ENCODE results near the gene TSPAN11.
"Not testable (repeated sequence)": the region's sequence is repeated elsewhere in the genome, so short reads cannot be mapped to it uniquely, and the experiment has no call there.

Gene TSPAN11

DNA sequence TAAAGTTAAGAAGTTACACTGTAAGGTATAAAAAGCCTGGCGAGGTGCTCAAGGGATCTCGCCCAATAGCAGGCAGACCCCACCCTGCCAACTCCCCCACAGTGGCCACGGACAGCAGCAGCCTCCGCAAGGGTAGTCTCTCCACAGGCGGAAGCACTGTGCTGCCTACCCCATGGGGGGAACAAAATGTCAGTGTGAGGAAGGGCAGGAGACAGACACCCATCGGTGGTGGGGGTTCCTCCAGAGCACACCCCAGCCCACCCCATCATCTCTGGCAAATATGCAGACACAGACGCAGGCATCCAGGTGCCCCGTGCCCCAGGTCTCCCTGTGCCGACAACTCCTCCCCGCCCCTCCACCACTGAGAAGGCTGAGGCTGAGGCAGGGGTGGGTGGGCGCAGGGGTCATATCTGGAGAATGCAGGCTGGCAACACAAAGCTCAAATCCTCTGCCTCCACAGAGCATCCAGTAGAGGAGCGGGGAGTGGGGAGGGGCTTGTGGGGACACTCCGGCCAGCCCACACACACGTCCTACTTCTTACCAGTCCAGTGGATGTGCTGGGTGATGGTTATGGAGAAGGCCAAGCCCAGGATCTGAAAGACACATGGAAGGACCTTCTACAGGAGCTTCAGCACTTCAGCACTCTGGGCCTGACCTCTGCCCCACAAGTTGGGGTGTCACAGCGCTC is 78.9 kb downstream of the TSPAN11 start:
- no peak for DNase-seq

GRCh38 chr12:31005944-31006361 is 79.4 kb downstream of the TSPAN11 start:
- no peak for DNase-seq

- no peak for DNase-seq
These were observed 80.0 kb downstream of the TSPAN11 start for GRCh38 chr12:31006416-31007152.

GRCh38 chr12:31007153-31007495 is 80.6 kb downstream of the TSPAN11 start:
- DNase-seq = no peak

- no peak for DNase-seq
These were observed 81.2 kb downstream of the TSPAN11 start for GRCh38 chr12:31007636-31008175.

GRCh38 chr12:31008241-31008761 is 81.8 kb downstream of the TSPAN11 start:
- no peak for DNase-seq

DNA sequence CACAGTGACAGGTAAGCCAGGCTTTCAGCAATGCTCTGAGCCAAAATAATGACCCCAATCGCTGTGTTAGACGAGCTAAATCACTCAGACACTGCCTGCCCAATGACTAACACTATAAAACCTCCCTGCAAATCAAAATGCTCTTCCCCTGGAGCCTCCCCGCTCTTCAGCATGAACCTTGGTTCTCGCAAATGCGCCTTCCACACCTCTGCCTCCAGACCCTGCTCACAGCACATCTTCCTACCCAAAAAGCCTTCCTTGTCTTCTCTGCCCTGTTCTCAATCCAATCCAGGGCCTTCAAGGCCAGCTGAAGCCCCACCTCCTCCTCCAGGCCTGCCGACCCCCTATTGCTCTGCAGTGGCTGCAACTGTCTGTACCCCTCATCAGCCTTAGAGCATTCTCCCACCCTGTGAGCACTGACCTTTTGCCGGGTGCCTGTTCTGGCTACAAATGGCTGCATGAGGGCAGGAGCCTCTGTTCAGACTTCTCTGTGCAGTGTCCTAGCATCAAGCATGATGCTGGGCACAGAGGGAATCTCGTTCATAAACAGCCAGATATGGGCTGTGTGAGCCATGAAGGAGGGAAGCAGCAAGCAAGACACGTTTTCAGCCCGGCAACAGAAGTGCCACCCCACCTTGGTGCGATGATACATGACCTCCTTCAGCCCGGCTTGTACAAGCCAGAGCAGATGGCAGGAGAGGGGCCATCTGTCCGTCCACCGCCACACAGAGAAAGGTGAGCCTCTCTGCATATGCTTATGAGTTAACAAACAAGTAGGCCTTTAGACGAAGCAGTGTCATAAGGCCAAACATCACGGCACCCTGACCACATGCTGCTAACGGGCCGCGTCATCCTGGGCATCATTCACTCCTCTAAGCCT is 82.7 kb downstream of the TSPAN11 start:
- DNase-seq = no peak

DNA sequence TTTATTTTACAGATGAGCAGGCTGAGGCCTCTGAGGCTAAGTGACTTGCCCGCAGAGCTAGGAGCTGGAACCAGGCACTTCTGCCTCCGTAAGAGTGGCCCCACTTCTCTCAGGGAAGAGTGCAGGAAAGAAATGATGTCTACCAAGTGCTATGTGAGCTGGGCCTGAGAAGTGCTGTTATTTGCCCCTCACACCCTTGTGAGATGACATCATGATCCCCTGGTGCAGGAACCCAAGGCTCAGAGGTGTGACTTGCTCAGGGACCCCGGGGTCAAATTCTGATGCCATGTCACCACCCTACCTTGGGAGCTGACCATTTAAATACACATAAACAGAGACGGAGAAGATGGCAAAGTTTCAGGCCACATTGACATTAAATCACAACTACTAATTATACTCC is 83.4 kb downstream of the TSPAN11 start:
- no peak for DNase-seq

DNA sequence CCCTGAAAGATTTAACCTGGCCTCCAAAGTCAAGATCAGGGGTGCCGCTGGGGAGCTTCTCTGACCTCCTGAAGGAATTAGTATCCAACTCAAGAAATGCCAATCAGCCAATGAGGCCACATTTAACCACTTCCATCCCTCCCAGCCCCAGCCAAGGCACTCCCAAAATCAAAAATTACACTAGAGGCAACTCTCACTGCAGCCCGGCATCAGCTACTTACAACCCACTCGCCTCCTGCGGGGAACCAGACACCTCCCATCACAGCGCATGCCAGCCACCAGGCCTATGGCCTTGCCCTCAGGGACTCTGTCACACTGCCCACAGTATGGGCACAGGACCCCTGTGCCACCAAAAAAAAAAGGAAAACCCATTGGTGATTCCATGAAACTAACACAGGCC is 84.8 kb downstream of the TSPAN11 start:
- DNase-seq = no peak

DNA sequence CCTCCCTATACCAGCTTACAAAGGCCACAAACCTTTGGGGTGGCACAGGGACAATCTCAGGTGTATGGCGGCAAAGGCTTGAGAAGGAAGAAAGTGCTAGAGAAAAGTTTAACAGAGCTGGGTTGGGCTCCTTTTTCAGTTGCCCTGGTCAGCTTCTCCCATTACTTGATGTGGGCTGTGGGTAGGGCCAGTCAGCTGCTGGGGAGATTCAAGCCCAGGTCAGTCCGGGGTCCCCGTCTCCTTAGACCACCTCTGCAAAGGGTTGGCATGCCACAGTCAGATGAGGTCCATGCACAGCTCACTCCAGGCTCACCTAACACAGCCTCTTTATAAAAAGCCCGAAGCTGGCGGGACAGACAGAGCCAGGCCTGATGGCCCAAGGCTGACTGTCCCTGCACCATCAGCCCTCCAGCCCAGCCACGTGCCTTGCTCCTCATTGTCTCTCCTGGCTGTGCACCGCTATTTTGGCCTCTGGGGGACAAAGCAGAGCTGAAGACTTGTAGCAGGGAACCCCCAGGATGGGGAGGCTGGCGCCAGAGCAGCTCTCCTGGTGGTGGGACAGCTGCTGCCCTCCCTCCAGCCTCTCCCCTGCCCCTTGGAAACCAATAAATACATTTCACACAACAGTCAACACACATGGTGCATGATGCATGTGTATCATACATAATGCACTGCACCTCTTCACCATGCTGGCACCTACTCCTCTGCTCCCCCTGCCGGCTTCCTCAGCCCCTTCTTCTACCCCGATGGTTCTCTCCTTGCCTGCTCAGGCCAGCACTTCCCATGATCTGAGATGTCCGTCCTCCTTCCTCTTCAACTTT is 85.4 kb downstream of the TSPAN11 start:
- no peak for DNase-seq

GRCh38 chr12:31012567-31012891 is 86.0 kb downstream of the TSPAN11 start:
- not testable (repeated sequence) for DNase-seq

GRCh38 chr12:31015215-31015614 is 88.7 kb downstream of the TSPAN11 start:
- no peak for DNase-seq

DNA sequence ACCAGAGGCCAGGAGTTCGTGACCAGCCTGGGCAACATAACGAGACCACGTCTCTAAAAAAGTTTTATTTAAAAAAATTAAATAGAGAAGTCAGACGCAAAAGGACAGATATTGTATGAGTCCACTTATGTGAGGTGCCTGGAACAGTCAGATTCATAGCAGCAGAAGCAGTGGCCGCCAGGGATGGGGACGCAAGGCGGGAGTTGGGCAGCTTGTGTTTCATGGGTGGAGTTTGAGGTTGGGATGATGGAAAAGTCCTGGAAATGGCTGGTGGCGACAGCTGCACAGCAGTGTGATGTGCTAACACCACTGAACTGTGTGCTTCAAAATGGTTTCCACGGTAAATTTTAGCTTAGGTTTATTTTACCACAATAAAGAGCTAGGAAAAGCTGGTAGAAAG is 89.5 kb downstream of the TSPAN11 start:
- no peak for DNase-seq

- no peak for DNase-seq
These were observed 91.0 kb downstream of the TSPAN11 start for GRCh38 chr12:31017535-31017934.

GRCh38 chr12:31018106-31018789 is 91.7 kb downstream of the TSPAN11 start:
- DNase-seq = no peak

DNA sequence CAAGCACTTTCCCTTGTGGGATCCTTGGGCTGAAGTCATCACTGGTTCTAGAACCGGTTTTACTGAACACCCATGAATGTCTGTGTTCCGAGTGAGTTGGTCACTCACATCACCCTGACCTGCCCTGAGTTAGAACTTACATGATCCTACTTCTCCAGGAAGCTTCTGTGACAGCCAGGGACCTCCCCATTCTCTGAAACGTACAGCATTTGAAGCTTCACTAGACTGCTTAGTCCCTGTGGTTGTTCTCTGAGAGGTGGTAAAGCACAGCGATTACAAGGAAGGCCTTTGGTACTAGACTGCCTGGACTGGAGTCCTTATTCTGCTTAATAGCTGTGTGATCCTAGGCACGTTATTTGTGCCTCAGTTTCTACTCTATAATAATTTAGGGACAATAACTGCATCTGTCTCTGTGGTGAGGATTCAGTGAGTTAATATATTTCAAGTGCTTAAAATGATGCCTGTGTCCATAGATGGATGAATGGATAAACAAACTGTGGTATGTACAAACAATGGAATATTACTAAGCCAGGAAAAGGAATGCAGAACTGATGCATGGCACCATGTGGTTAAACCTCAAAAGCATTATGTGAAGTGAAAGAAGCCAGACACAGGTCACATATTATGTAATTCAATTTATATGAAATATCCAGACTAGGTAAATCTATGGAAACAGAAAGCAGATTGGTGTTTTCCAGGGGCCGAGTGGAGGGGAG is 92.4 kb downstream of the TSPAN11 start:
- no peak for DNase-seq

DNA sequence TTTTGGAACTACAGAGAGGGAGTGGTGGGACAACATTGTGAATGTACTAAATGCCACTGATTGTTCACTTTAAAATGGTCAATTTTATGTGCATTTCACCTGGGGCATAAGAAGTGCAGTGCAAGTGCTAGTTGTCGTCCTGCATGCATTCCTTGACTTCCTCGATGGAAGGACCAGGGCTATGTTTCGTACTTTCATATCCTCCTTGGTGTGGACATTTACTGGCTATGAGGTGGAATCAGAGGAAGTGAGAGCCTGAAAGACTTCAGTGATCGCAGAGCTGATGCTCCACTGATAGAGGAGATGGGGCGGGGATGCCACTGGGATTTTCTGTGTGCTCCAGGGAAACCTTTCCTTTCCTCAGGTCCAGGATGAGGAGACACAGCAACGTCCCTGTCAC is 93.0 kb downstream of the TSPAN11 start:
- DNase-seq = no peak

GRCh38 chr12:31019976-31020375 is 93.4 kb downstream of the TSPAN11 start:
- no peak for DNase-seq

- DNase-seq = no peak
These were observed 94.0 kb downstream of the TSPAN11 start for GRCh38 chr12:31020385-31021166.

DNA sequence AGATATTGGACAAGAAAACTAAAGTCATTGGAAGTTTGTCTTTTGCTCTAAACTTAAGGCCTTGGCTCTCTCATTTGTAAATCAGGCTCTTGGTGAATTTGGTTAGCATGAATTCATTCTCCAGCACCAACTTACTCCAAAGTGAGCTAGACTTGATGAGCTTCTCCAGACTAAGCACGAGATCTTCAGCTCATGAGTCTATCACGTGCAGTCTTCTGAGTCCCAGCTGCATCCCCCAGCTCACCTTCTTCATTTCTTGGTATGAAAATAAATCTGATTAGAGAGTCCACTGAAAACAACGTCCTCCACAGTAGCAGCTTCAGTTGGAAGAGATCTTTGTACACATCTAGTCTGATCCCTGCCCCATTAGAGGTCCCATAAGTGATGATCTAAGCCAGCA is 94.6 kb downstream of the TSPAN11 start:
- no peak for DNase-seq
